Adrenal gland (tissue), 12 donors: ENCODE data around the gene APOF. TPM values are rescaled to one million over a fixed set of nuclear protein-coding genes. Genes with fewer than 3 reads are reported as not detected.

ENCODE experiments used
- DNase-seq, 7 donors: peaks; one replicate each; pipeline ENCODE4 v3.0.0-alpha.2; 2019 to 2020
- H3K27ac ChIP-seq, 5 donors: fragments of 200-600 bp; sonication (generic) in 4 of 5; 1 replicate in 3 of 5; 2 replicates in 2 of 5; pipeline versions ENCODE4 v1.5.1 to v1.8.0; 2016 to 2020; ENCODE audit warnings: mild to moderate bottlenecking in 1 of 5
- H3K27me3 ChIP-seq: fragments of 200-600 bp; 2 replicates; pipeline ENCODE4 v1.8.0; 2021
- H3K36me3 ChIP-seq, 2 donors: fragments of 200-600 bp; replicated peaks in 1 of 2; 1 replicate in 1 of 2; 2 replicates in 1 of 2; pipeline versions ENCODE4 v1.5.1 to v1.8.0; 2018 to 2022
- H3K4me1 ChIP-seq, 2 donors: fragments of 200-600 bp; replicated peaks in 1 of 2; 1 replicate in 1 of 2; 2 replicates in 1 of 2; pipeline versions ENCODE4 v1.5.1 to v1.8.0; 2018 to 2021
- H3K4me3 ChIP-seq, 4 donors: fragments of 200-600 bp; sonication (generic) in 3 of 4; one replicate each; pipeline ENCODE4 v1.5.1; 2016 to 2018
- H3K9me3 ChIP-seq, 3 donors: fragments of 200-600 bp; sonication (generic) in 1 of 3; replicated peaks in 1 of 3; 1 replicate in 2 of 3; 2 replicates in 1 of 3; pipeline versions ENCODE4 v1.5.1 to v1.8.0; 2016 to 2021
- POLR2A ChIP-seq, 2 donors: fragments of 450-650 bp; IDR thresholded peaks; one replicate each; pipeline ENCODE4 v1.6.1; 2017; ENCODE audit warnings: antibody characterized with exemption in 2 of 2, mild to moderate bottlenecking in 2 of 2, moderate library complexity in 1 of 2
- WGBS, 4 donors: extraction: QIAGEN DNeasy Blood & Tissue Kit in 2 of 4; methylation state at CpG; one replicate each; pipeline versions ENCODE4 v1.1.5 to v1.1.7; 2013 to 2017; 5-methylcytosine and 5-hydroxymethylcytosine counted together
- intact Hi-C, 2 donors: fragments of 100-400 bp; cut with DNase I; formaldehyde crosslinking; loops; one replicate each; pipeline versions ENCODE4 v1.14.1 to v1.15.0; 2022 to 2023
- polyA plus RNA-seq, 3 donors: library from polyadenylated mRNA; stranded (reverse); fragments of 200-250 nt in 2 of 3; fragments of 350-450 nt in 1 of 3; fragmentation: Illumina TruSeq in 1 of 3; extraction: RNeasy Lipid Tissue Mini Kit (QIAGEN cat#74804) in 1 of 3; gene quantifications; one replicate each; pipeline ENCODE4 v1.2.3, GENCODE V29; 2013 to 2014
- total RNA-seq, 9 donors: library from RNA; depleted of rRNA in 4 of 9; stranded (reverse); fragments of >200 nt in 4 of 9; fragments of 120-200 nt in 1 of 9; fragmentation: NEBNext Ultra II Directional in 1 of 9; extraction: Animal tissue kit (Norgen Biotek cat#: 25700) in 1 of 9; gene quantifications; one replicate each; pipeline versions ENCODE4 v1.1.0 to v1.2.4, GENCODE V29; 2013 to 2023
- TF ChIP-seq, protein P1 (sequence below), 6 experiments: fragments of 450-650 bp in 4 of 6; fragments of 200-600 bp in 2 of 6; sonication (generic) in 1 of 6; IDR thresholded peaks; 1 replicate in 5 of 6; 2 replicates in 1 of 6; pipeline versions ENCODE4 v1.5.1 to v1.8.0; 2016 to 2021; ENCODE audit warnings: antibody characterized with exemption in 6 of 6, mild to moderate bottlenecking in 2 of 6, moderate library complexity in 1 of 6
- donor health status: healthy with polysubstance abuse.
- donor health status: Bipolar disorder and iron deficiency.
- donor health status: DM: yes; HTN: yes; CAD: no.
- donor health status: DM: no; HTN: no; CAD: no.
- donor health status: DM: no; HTN: no; CAD: no.
- donor health status: DM: yes; HTN: yes; CAD: no.

The APOF gene
- total and polyA plus RNA-seq, 12 donors: 0.24 TPM; not detected in 11

DNA sequence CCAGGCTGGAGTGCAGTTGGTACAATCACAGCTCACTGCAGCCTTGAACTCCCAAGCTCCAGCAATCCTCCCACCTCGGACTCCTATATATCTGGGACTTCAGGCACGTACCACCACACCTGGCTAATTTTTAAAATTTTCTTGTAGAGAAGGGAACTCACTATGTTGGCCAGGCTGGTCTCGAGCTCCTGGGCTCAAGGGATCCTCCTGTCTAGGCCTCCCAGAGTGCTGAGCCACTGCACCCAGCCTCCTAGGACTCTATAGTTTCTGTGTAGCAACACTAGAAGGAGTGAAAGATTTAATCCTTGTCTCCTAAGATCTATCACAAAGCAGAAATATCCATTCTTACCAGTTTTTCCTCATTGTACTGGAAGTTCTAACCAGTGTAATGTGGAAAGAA is 4.3 kb upstream of the APOF start:
- intact Hi-C loops: no loop called here
- no peaks in the 10 kb centered on the region for H3K27me3 ChIP-seq
- no peak overlapping the region for H3K4me3 ChIP-seq
- no peaks in the 10 kb centered on the region for H3K36me3 ChIP-seq
- H3K4me1 ChIP-seq: no peaks in the 10 kb centered on the region
- H3K9me3 ChIP-seq: no peaks in the 10 kb centered on the region
- no peak overlapping the region for H3K27ac ChIP-seq
- 76 to 87% (median 85%) methylated on average over 2 to 3 of the region's 3 CpGs for WGBS, 4 donors
- DNase-seq: no peak
- TF ChIP-seq, protein P1, sequence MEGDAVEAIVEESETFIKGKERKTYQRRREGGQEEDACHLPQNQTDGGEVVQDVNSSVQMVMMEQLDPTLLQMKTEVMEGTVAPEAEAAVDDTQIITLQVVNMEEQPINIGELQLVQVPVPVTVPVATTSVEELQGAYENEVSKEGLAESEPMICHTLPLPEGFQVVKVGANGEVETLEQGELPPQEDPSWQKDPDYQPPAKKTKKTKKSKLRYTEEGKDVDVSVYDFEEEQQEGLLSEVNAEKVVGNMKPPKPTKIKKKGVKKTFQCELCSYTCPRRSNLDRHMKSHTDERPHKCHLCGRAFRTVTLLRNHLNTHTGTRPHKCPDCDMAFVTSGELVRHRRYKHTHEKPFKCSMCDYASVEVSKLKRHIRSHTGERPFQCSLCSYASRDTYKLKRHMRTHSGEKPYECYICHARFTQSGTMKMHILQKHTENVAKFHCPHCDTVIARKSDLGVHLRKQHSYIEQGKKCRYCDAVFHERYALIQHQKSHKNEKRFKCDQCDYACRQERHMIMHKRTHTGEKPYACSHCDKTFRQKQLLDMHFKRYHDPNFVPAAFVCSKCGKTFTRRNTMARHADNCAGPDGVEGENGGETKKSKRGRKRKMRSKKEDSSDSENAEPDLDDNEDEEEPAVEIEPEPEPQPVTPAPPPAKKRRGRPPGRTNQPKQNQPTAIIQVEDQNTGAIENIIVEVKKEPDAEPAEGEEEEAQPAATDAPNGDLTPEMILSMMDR (IDR thresholded peaks at IDR 0.05): no peak
- no peak for TF ChIP-seq POLR2A (IDR thresholded peaks at IDR 0.05)

- H3K9me3 ChIP-seq: no peaks in the 10 kb centered on the region
- intact Hi-C loops: no loop called here
- peaks cover 14 to 24% of the 10 kb centered on the region in 2 donors for H3K4me1 ChIP-seq
- 71 to 84% (median 78%) methylated on average over 4 to 8 of the region's 8 CpGs for WGBS, 4 donors
- no peak for DNase-seq
- H3K36me3 ChIP-seq: peaks cover 0 to under 1% of the 10 kb centered on the region in 2 donors
- no peak overlapping the region for H3K4me3 ChIP-seq
- H3K27me3 ChIP-seq: no peaks in the 10 kb centered on the region
- TF ChIP-seq POLR2A (IDR thresholded peaks at IDR 0.05): no peak
- TF ChIP-seq, protein P1 (IDR thresholded peaks at IDR 0.05): no peak
- no peak overlapping the region for H3K27ac ChIP-seq
Measured at GRCh38 chr12:56361487-56362129, 1.0 kb downstream of the APOF start.

- H3K4me1 ChIP-seq: peaks cover 14 to 24% of the 10 kb centered on the region in 2 donors
- H3K4me3 ChIP-seq: peak within 1 kb of the TSS; percentile 42 to 82 (median 68)
- no peaks in the 10 kb centered on the region for H3K27me3 ChIP-seq
- WGBS, 4 donors: 0 to 1% (median 0%) methylated on average over 27 to 54 of the region's 54 CpGs
- DNase-seq: peak; percentile 99 to 100 (median 99)
- H3K27ac ChIP-seq: peak within 1 kb of the TSS; percentile 70 to 95 (median 86)
- intact Hi-C loops: loop anchor here (10.0 kb wide), 1 partner anchor 95 kb away; the partner anchor contains the start of gene MIP (in 2 of the 2)
- TF ChIP-seq, protein P1 (IDR thresholded peaks at IDR 0.05): no peak
- peak; percentile 40 to 87 for TF ChIP-seq POLR2A (IDR thresholded peaks at IDR 0.05)
- H3K9me3 ChIP-seq: no peaks in the 10 kb centered on the region
- H3K36me3 ChIP-seq: peaks cover 0 to 15% of the 10 kb centered on the region in 2 donors
Measured at GRCh38 chr12:56359851-56360767, 2.5 kb downstream of the APOF start, which contains the start of gene STAT2. TSS of gene STAT2 (minus strand) at chr12:56360107. CDS start at chr12:56356571, 3,536 bp downstream.
